ENCODE data around the gene LHPP.
"Not testable (repeated sequence)": the region's sequence is repeated elsewhere in the genome, so short reads cannot be mapped to it uniquely, and the experiment has no call there.

LHPP gene

DNA sequence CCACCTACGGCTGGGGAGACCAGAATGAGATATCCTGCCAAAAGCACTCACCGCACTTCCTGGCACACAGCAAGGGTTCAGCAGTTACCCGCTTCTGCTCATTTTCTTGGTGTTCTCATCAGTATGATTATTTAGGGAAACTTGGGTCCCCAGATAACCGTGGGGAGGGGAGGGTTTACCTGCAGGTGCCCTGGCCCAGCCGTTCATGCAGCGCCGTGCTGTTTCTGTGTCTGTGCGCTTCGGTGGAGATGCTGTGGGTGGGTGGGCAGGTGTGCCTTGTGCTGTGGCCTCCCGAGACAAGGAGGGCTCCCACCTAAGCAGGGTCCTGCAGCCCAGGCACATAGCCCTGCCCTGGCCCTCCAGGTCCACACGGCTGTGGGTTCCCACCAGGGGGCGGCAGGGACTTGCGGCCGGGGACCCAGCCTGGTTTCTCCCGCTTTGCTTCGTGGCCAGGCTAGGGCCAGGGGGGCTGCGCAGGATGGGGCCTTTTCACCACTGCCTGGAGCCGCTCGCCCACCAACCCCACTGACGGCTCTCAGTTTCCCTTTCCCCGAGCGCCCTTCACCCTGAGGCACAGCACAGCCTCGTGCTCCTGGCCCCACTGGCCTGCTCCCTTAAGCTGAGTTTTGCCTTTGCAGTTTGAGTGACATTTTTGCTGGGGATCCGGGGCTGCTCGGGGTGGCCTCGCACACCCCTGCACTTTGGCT is 78.5 kb downstream of the LHPP start:
- DNase-seq: peak; percentile 58

DNA sequence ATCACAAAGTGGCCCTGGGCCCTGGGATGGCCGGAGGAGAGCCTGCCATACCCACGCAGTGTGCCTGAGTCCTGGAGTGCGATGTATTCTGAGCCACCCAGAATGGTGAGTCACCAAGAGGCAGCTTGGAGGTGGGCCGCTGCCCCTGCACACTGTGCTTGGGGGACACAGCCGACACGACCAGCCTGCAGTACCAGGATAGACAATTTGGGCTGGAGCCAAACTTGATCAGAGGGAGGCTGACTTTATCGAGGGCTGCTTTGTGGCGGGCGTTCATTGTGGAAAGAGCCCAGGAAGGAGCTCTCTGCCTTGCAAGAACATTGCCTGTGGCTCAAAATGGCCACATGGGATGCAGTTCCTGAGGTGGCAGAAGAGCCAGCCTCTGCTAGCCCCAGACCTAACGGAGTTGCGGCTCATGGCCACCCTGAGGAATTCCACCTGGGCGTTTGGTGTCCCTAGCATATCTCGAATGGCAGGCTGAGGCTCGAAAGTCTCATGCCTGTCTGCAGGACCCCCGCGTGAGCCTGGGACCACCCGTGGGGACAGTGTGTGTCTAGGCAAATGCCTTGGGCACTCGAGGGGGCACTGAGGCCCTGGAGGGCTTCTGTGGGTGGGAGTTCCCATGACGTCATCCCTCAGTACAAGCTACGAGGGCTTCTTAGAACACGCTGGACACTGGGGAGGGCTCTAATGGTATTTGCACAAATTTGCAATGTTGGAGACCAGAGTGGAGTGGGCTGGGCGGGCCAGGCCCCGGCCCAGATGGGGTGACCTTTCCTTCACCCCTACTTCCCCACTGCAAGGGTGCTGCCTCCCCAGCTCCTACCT is 79.7 kb downstream of the LHPP start:
- DNase-seq: no peak

- DNase-seq: no peak
Measured at GRCh38 chr10:124542336-124542735, 80.7 kb downstream of the LHPP start.

GRCh38 chr10:124543146-124543545 is 81.5 kb downstream of the LHPP start:
- DNase-seq: no peak

- no peak for DNase-seq
Measured at GRCh38 chr10:124543971-124544370, 82.3 kb downstream of the LHPP start.

- DNase-seq: no peak
Measured at GRCh38 chr10:124544711-124545110, 83.1 kb downstream of the LHPP start.

GRCh38 chr10:124545351-124546054 is 83.9 kb downstream of the LHPP start:
- no peak for DNase-seq

GRCh38 chr10:124546055-124546369 is 84.4 kb downstream of the LHPP start:
- DNase-seq: no peak

- no peak for DNase-seq
Measured at GRCh38 chr10:124546957-124547646, 85.5 kb downstream of the LHPP start.

- DNase-seq: no peak
Measured at GRCh38 chr10:124547647-124548168, 86.1 kb downstream of the LHPP start.

- DNase-seq: not testable (repeated sequence)
Measured at GRCh38 chr10:124549171-124549570, 87.5 kb downstream of the LHPP start.

- no peak for DNase-seq
Measured at GRCh38 chr10:124550293-124551034, 88.8 kb downstream of the LHPP start.

DNA sequence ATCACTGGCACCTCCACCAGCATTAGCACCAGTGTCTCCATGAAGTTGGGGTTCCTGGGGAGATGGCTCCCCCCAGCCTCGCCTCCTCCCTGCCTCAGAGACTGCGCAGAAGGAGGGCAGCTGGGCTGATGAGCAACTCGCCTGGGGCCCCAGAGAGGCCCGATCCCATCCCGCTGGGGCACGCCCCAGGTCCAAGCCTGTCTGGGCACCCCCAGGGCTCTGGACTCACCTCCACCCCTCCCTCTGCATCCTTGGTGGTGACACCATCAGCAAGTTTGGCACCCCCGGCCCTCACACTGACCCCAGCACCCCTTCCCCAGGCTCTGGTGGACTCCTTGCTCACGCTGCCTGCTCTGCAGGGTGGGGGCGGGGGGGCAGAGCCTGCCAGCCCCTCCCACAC is 89.5 kb downstream of the LHPP start:
- no peak for DNase-seq

DNA sequence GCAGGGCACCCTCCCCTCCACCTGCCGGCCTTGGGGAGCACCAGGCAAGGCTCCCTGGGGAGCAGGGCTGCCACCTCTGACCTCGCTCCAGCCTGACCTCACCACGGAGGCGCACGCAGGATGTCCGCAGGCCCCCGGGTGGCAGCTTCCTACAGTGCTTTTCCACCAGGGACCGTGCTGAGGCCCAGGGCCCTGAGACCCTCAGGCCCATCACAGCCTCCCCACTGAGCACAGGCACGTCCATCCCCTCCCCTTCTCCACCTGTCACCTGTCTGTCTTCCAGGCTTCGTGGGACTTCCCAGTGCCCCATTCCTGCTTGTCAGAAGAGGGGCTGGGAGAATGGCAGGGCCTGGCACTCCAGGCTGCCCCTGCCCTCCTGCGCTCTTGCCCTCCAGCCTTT is 90.1 kb downstream of the LHPP start:
- DNase-seq: no peak

GRCh38 chr10:124552691-124553276 is 91.2 kb downstream of the LHPP start:
- DNase-seq: no peak

DNA sequence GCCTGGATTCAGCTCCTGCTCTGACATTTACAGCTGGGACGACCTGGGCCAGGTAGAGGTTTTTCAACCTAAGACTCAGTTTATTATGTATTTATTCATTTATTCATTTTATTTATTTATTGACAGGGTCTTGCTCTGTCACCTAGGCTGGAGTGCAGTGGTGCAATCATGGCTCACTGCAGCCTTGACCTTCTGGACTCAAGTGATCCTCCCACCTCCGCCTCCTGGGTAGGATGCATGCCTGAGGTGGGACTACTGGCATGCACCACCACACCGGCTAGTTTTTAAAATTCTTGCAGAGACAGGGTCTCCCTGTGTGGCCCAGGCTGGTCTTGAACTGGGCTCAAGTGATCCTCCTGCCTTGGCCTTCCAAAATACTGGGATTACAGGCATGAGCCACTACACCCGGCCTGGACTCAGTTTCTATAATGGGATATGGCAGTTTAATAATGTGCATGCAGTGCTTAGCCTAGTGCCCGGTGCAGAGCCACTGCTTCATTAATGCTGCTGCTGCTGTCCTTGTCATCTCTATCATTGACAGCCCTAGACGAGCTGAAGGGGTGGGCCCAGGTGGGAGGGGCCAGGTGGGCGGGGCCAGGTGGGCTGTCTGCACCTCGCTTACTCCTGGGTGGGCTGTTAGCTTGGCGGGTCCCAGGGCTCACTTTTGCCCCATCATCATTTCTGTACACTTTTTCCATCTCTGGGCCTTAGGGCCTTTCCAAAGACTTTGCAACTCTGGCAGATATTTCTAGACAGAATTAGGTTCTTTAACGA is 92.6 kb downstream of the LHPP start:
- no peak for DNase-seq

DNA sequence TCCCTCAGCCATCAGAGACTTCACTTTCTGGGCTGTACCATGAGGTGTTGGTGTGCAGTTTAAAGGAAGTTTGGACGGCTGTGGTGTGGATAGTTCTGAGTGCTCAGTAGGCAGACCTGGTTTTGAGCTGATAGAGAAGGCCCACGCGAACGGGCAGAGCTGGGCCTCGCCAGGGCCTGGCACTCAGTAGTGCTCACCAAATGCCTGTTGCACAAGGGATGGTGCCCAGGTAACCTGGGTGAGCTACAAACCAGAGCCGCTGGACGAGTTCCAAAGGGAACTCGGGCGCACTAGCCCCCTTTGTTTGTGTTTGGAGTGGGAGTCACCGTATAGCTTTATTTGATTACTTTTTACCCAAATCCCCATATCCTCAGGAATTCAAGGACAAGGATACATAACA is 95.5 kb downstream of the LHPP start:
- no peak for DNase-seq

DNA sequence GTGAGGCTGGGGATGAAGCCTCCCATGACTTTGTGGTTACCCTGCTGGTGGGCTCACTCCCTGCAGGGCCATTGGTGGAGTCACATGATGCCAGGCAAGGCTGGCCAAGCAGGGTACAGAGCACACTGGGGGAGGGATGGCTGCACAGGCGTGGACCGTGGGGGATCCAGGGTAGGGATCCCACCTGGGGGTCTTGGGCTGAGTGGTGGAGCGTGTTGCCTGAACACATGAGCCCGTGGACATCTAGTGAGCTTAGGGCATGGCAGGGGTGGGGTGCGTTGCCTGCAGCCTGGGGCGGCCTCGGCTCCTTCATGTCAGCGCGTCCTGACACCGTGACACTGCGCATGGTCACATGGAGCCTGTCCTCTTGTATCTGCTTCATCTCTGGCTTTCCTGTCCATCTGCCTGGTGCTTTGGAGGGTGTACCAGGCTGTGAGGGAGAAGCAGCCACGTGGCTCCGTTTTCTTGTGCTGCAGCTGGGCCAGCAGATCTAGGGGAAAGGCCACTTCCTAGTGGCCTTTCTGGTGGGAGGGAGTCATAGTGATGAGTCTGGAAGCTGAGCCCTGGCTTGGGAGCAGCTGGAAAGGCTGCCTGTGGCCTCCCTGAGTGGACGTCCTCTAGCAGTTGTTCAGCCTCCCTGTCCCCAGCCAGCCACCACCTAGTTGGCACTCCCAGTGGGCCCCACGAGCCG is 96.2 kb downstream of the LHPP start:
- no peak for DNase-seq

- DNase-seq: no peak
Measured at GRCh38 chr10:124558339-124559321, 97.0 kb downstream of the LHPP start.

Measured in activated T-cell treated with anti-CD3 and anti-CD28 coated beads for 4 hours (primary cell).